Measurements from ENCODE around the gene DCAF6. TPM values are rescaled to one million over a fixed set of nuclear protein-coding genes. Genes with fewer than 3 reads are reported as not detected.
"Not testable (repeated sequence)": the region's sequence is repeated elsewhere in the genome, so short reads cannot be mapped to it uniquely, and the experiment has no call there.

DCAF6 gene
- total RNA-seq, 2 donors from 2014 or later: 47.2 to 76.7 TPM

- TF ChIP-seq CTCF (IDR thresholded peaks at IDR 0.05): no peak
- Histone ChIP-seq H3K4me3 (no peak overlapping the region), H3K27me3 (replicated peaks; ENCODE audit: insufficient read depth) (no peaks in the 10 kb centered on the region), H3K4me1 (ENCODE audit: control insufficient read depth in 1 of 2, low read depth in 2 of 2) (peaks cover 11 to 19% of the 10 kb centered on the region in 2 donors), H3K9me3 (no peaks in the 10 kb centered on the region), H3K27ac (no peak overlapping the region), H3K36me3 (no peaks in the 10 kb centered on the region)
- ATAC-seq (ENCODE audit: insufficient number of reproducible peaks, low FRiP score, low read depth) (no peak), DNase-seq (ENCODE audit: low spot score) (no peak)
Observed at GRCh38 chr1:167924102-167924501, 12.4 kb upstream of the DCAF6 start.

- Histone ChIP-seq H3K9me3 (no peaks in the 10 kb centered on the region), H3K27ac (no peak overlapping the region), H3K4me3 (no peak overlapping the region), H3K27me3 (replicated peaks; ENCODE audit: insufficient read depth) (no peaks in the 10 kb centered on the region), H3K36me3 (no peaks in the 10 kb centered on the region), H3K4me1 (ENCODE audit: control insufficient read depth in 1 of 2, low read depth in 2 of 2) (peaks cover 12 to 20% of the 10 kb centered on the region in 2 donors)
- ATAC-seq (ENCODE audit: insufficient number of reproducible peaks, low FRiP score, low read depth): no peak
- no peak for TF ChIP-seq CTCF (IDR thresholded peaks at IDR 0.05)
- no peak for DNase-seq (ENCODE audit: low spot score)
Observed at GRCh38 chr1:167924543-167925231, 11.8 kb upstream of the DCAF6 start.

GRCh38 chr1:167926486-167926997, 9.9 kb upstream of the DCAF6 start:
- Histone ChIP-seq H3K4me1 (ENCODE audit: control insufficient read depth in 1 of 2, low read depth in 2 of 2) (peaks cover 23 to 25% of the 10 kb centered on the region in 2 donors), H3K36me3 (no peaks in the 10 kb centered on the region), H3K27me3 (replicated peaks; ENCODE audit: insufficient read depth) (no peaks in the 10 kb centered on the region), H3K27ac (no peak overlapping the region), H3K9me3 (no peaks in the 10 kb centered on the region), H3K4me3 (no peak overlapping the region)
- no peak for TF ChIP-seq CTCF (IDR thresholded peaks at IDR 0.05)
- ATAC-seq (ENCODE audit: insufficient number of reproducible peaks, low FRiP score, low read depth) (no peak), DNase-seq (ENCODE audit: low spot score) (no peak)

- Histone ChIP-seq H3K27me3 (replicated peaks; ENCODE audit: insufficient read depth) (no peaks in the 10 kb centered on the region), H3K4me1 (ENCODE audit: control insufficient read depth in 1 of 2, low read depth in 2 of 2) (peaks cover 19% of the 10 kb centered on the region in 2 donors), H3K27ac (no peak overlapping the region), H3K9me3 (no peaks in the 10 kb centered on the region), H3K4me3 (no peak overlapping the region), H3K36me3 (no peaks in the 10 kb centered on the region)
- ATAC-seq (ENCODE audit: insufficient number of reproducible peaks, low FRiP score, low read depth) (no peak), DNase-seq (ENCODE audit: low spot score) (no peak)
- no peak for TF ChIP-seq CTCF (IDR thresholded peaks at IDR 0.05)
Observed at GRCh38 chr1:167927046-167927754, 9.3 kb upstream of the DCAF6 start.

GRCh38 chr1:167928457-167928852, 8.0 kb upstream of the DCAF6 start:
- Histone ChIP-seq H3K36me3 (no peaks in the 10 kb centered on the region), H3K27ac (no peak overlapping the region), H3K4me3 (no peak overlapping the region), H3K4me1 (ENCODE audit: control insufficient read depth in 1 of 2, low read depth in 2 of 2) (peaks cover 6 to 24% of the 10 kb centered on the region in 2 donors), H3K27me3 (replicated peaks; ENCODE audit: insufficient read depth) (no peaks in the 10 kb centered on the region), H3K9me3 (no peaks in the 10 kb centered on the region)
- DNase-seq (ENCODE audit: low spot score): no peak
- ATAC-seq (ENCODE audit: insufficient number of reproducible peaks, low FRiP score, low read depth): no peak
- no peak for TF ChIP-seq CTCF (IDR thresholded peaks at IDR 0.05)

GRCh38 chr1:167928919-167929318, 7.6 kb upstream of the DCAF6 start:
- ATAC-seq (ENCODE audit: insufficient number of reproducible peaks, low FRiP score, low read depth); H3K27ac ChIP-seq: not testable (repeated sequence)
- peaks cover 11 to 29% of the 10 kb centered on the region in 2 donors for H3K4me1 ChIP-seq (ENCODE audit: control insufficient read depth in 1 of 2, low read depth in 2 of 2)

More at GRCh38 chr1:167928919-167929318, 7.6 kb upstream of the DCAF6 start:
- not testable (repeated sequence) for DNase-seq (ENCODE audit: low spot score); H3K4me3 ChIP-seq; H3K9me3 ChIP-seq; H3K36me3 ChIP-seq; H3K27me3 ChIP-seq (replicated peaks; ENCODE audit: insufficient read depth)

Measured in thoracic aorta (tissue), 2 donors.